ENCODE measurements around the gene CUX1. TPM values are rescaled to one million over a fixed set of nuclear protein-coding genes. Genes with fewer than 3 reads are reported as not detected.

Gene CUX1
- total and polyA plus RNA-seq, 10 of the 15 experiments (the other 5 are each of a cell fraction or from before 2014, with no cell fraction given): 6.1 to 48.6 (median 25.9) TPM

GRCh38 chr7:101865031-101865430 is 47.6 kb downstream of the CUX1 start:
- BruUV-seq (replicated peaks): no TSS peak
- no peak for FAIRE-seq
- in situ Hi-C loops (cut with MboI) (no loop called here), intact Hi-C loops (cut with micrococcal nuclease; ENCODE audit: unreplicated experiment) (no loop called here)
- RAD21 ChIA-PET (ENCODE audit: unreplicated experiment): interaction anchor here (0.9 kb wide), 1 partner anchor 120 kb away, joined by 3 read pairs; no protein-coding TSS in a partner anchor
- CTCF ChIA-PET: interaction anchor here (1.3 kb wide), 1 partner anchor 47 kb away, joined by 3 read pairs; no protein-coding TSS in a partner anchor
- no peak overlapping the region for H3K27ac ChIP-seq (ENCODE audit: control insufficient read depth, insufficient read depth)
- SMC1A ChIA-PET (ENCODE audit: uncharacterized antibody, unreplicated experiment): interaction anchor here (0.7 kb wide), 2 partner anchors 14 to 16 kb away, joined by 3 read pairs; no protein-coding TSS in a partner anchor
- TF ChIP-seq BMI1 (IDR thresholded peaks at IDR 0.05; ENCODE audit: borderline replicate concordance): no peak
- TF ChIP-seq BCLAF1 (IDR thresholded peaks at IDR 0.05): no peak
- TF ChIP-seq IRF4 (IDR thresholded peaks at IDR 0.05; ENCODE audit: low read depth, low read length): no peak
- TF ChIP-seq REST (IDR thresholded peaks at IDR 0.05; ENCODE audit: low read depth, low read length): no peak
- TF ChIP-seq ZBTB40 (IDR thresholded peaks at IDR 0.05; ENCODE audit: borderline replicate concordance): no peak
- TF ChIP-seq SMAD5 (IDR thresholded peaks at IDR 0.05; ENCODE audit: low read depth): no peak
- TF ChIP-seq ZNF24 (IDR thresholded peaks at IDR 0.05): no peak
- no peak for TF ChIP-seq TBL1XR1 (IDR thresholded peaks at IDR 0.05; ENCODE audit: low read depth, low read length)
- no peak for TF ChIP-seq ASH2L (IDR thresholded peaks at IDR 0.05; ENCODE audit: borderline replicate concordance, low read depth)
- TF ChIP-seq DPF2 (IDR thresholded peaks at IDR 0.05): no peak
- TF ChIP-seq YY1 (IDR thresholded peaks at IDR 0.05; ENCODE audit: low read depth, low read length): no peak
- TF ChIP-seq RAD21 (IDR thresholded peaks at IDR 0.05; ENCODE audit: insufficient read depth, low read depth, low read length): no peak
- H3K27me3 ChIP-seq (replicated peaks in 1 of 2; ENCODE audit: control insufficient read depth in 2 of 2, insufficient read depth in 2 of 2, low read length in 1 of 2): no peaks in the 10 kb centered on the region
- no peak overlapping the region for H3K4me2 ChIP-seq (ENCODE audit: control insufficient read depth, insufficient read depth)
- WGBS (ENCODE audit: insufficient coverage, insufficient replicate concordance, low lambda C conversion rate, missing lambda C conversion rate): 73% methylated on average over 7 of the region's 7 CpGs
- no peak overlapping the region for H2AFZ ChIP-seq (ENCODE audit: control insufficient read depth, low read depth, low read length)
- no peak for ATAC-seq
- no peaks in the 10 kb centered on the region for H4K20me1 ChIP-seq (ENCODE audit: control insufficient read depth, insufficient read depth)
- peaks cover 19% of the 10 kb centered on the region for H3K4me1 ChIP-seq (ENCODE audit: control insufficient read depth, insufficient read depth, low read length)
- no peak for DNase-seq (ENCODE audit: low read depth, low spot score)
- peaks cover 0 to 6% of the 10 kb centered on the region in 2 experiments; a peak in 1 of 4 replicates for H3K36me3 ChIP-seq (ENCODE audit: control insufficient read depth in 2 of 2, insufficient read depth in 2 of 2, low read length in 1 of 2)
- H3K9ac ChIP-seq (ENCODE audit: control insufficient read depth, insufficient read depth, low read length): no peak overlapping the region
- H3K9me3 ChIP-seq (replicated peaks; ENCODE audit: control insufficient read depth, insufficient read depth, low read length): no peaks in the 10 kb centered on the region; the same call in 2 of the 3 replicates
- H3K79me2 ChIP-seq (ENCODE audit: control insufficient read depth, insufficient read depth, low read length): peaks cover 42% of the 10 kb centered on the region
- POLR2A ChIA-PET: no interaction called here
- no peak overlapping the region for H3K4me3 ChIP-seq
